NCI-H2171 treated with DMSO at 0.1 percent for 48 hours (cell line): ENCODE measurements around the gene RAB11FIP4.
A peak's percentile ranks its signal among the peaks of the same experiment; 100 is the strongest.

Experiments
- DNase-seq: peaks from one replicate; lab custom pipeline; 2025; lab: John Stamatoyannopoulos, UW

Gene RAB11FIP4

DNA sequence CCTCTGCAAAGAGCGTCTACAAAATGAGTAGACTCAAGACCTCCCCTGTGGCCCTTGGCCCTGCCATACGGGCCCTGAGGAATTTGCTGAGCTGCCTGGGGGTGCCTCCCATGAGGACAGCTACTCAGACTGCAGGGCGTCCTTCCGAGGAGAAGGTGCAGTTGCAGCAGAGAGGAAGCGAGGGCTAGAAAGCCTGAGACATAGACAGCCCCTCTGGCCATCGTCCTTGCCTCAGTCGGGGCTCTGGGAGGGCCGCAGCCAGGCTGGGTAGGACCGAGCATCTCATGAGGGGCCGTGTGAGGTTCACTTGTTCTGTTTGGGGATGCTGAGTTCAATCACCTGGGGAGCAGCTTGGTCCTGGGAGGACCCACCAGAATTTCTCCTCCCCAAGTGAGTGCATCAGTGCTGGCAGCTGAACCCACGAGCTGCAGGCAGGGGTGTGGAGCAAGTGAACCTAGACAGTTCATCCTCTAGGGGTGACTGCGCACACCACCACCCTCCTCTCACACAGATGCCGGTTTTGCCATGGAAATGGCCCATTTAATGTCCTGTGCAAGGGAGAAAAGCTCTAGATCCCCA, 20.3 kb downstream of the RAB11FIP4 start:
- no peak for DNase-seq

DNA sequence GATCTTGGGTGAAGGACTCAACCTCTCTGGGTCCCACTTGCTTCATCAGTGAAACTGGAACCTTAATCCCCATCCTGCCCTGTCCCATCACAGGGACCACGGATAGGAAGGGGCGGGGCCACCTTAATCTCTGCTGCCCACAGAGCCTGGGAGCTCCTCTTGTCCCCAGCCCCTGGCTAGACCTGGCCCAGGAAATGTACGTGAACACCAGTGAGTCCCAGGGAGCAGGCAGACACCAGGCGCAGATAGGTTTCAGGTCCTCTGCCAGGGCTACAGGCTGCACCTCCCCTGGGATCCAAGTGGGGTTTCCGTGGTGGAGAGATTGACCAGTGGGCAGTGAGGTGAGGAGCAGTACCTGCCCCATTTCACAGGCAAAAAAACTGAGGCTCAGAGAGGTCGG, 21.0 kb downstream of the RAB11FIP4 start:
- DNase-seq, result no peak

DNA sequence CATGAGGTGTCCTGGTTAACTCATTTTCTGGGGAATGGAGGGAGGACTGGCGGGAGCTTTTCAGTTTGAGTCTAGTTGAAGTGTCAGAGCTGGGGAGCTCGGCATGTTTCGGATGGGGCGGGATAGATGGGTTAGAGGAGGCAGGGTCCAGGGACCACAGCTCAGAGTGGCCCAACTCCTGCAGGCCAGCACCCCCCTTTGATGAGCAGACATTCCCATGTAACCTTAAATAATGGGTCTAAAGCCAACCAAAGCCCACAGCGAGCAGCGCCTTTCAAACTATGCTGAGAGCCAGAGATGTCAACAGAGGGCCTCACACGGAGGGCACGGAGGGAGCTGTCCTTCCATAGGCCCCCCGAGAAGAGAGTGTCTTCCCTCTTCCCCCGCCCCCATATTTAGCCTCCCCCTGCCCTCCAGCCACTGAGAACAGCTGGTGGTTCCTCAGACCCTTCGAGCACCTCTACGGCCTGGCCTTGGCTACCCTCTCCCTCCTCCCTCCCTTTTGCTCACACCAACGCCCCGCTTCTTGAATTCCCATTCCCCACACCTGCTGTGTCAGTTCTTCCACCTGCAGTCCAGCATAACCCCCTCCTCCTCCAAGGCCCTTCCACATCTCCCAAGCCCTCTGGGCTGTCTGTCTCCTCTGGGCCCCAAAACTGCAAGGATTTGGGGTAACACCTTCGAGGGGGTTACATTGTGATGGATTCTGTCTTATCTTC, 21.8 kb downstream of the RAB11FIP4 start:
- DNase-seq, result no peak

DNA sequence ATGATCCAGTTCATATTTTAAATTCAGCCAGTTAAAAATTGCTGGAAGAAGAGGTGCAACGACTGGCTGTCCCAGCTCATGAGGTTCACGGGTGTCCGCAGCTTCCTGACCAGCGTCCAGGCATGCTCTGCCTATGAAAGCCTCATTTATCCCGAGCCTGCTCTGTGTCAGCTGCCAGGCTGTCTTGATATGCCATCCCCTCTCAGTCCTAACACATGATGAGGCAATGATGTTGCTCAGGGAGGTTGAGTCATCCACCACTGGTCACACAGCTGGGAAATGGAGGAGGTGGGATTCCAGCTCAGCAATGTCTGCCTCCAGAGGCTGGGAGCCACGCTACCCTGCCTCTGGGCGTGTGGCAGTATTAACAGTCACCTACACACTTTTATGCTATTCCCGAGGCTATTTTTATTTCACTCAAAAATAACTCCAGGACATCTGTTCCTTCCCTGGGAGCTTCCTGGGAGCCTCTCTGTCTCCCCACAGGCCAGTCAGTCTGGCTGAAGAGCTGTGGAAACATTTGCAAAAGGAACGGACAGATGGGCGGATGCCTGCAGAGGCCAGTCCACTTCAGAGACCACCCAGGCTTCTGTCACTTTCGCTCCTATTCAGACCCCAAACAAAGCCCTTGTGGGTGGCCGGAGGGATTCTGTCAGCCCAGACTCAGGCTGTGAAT, 22.5 kb downstream of the RAB11FIP4 start:
- peak; percentile 21 for DNase-seq

DNA sequence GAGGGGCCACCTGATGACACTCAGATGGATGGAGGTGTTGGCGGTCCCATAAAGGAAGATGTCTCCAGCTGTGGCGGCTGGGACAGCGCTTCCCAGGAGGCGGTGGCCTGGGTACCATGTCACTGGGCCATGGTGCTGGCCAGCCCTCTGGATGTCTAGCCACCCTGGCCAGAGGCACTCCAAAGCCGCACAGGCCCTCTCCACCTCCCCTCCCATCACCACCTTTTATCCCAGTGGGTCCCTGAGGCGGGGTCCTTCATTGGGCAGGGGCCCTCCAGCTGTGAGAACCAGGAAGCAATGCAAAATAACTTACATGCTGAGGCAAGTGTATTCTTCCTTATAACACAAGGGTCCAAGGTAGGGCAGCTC, 23.1 kb downstream of the RAB11FIP4 start:
- no peak for DNase-seq

DNA sequence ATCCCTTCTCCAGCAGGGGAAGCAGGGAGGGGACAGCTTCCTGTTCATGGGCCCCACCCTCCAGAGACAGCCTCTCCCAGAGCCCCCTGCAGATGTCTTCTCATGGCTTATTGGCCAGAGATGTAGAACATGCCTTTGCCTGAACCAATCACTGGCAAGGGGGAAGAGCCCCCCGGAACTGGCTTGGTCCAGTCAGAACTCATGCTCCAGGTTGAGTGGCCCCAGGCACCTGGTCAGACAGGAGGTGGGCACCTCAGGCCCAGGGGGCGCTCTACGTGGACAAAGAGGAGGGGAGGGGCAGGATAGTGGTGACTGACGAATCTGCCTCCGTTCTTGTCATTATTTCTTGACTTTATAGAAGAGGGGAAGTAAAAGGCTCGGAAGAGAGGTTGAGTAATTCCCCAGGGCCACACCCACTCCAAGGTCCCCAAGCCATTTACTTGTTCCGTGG, 23.6 kb downstream of the RAB11FIP4 start:
- DNase-seq, result no peak

DNA sequence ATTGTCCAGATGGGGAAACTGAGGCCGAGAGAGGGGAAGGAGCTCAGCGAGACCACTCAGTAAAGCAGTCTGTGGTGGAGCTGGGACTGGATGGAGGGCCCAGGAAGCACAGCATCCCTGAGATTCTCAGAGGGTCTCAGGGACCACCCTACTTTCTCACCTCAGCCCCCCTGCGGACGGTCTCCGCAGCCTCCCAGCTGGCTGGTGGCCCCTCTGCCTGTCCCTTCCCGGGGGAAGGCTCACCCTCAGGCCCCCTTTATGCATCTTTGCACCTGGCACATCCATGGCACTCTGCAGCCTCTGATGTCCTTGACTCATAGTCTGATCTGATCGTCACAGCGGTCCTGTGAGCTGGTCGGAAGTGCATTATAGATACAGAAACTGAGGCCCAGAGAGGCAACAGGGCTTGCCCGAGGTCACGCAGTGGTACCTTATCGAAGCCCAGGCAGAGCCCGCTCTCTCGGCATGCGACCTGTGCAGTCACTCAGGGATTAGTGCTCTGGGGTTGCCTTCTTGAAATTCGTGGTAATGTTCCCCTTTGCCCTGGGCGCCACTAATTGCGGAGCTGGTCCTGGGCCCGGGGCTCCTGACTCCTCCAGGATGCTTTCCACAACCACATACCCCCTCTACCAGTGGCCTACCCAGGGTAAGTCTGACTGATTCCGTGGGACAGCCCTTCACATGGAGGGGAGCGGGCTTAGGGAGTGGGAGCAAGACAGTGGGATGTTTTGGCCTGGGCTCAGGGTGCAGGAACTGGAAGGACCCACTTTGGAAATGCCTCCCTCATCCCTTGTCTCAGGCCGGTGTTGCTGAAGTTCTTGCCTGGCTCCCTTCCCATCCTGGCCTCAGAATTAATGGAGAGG, 24.4 kb downstream of the RAB11FIP4 start:
- DNase-seq, result no peak

DNA sequence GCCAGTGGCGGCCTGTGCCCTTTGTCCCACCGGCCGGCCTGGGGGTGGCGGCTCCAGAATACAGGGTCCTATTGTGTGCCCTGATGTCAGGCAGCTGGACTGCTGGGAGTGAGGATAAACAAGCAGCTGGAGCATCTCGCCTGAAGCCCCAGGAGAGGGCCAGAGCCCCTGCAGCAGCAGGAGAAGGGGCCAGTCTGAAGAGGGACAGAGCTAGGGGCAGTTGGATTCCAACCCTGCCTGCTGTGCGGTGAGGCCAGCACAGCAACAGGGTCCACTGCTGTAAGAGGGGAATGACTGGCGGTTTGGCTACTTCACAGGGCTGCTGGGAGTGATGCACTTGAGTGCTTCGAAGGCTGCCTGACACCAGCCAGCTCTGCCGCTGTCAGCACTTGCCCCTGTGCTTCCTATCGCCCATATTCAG, 25.0 kb downstream of the RAB11FIP4 start:
- no peak for DNase-seq

DNA sequence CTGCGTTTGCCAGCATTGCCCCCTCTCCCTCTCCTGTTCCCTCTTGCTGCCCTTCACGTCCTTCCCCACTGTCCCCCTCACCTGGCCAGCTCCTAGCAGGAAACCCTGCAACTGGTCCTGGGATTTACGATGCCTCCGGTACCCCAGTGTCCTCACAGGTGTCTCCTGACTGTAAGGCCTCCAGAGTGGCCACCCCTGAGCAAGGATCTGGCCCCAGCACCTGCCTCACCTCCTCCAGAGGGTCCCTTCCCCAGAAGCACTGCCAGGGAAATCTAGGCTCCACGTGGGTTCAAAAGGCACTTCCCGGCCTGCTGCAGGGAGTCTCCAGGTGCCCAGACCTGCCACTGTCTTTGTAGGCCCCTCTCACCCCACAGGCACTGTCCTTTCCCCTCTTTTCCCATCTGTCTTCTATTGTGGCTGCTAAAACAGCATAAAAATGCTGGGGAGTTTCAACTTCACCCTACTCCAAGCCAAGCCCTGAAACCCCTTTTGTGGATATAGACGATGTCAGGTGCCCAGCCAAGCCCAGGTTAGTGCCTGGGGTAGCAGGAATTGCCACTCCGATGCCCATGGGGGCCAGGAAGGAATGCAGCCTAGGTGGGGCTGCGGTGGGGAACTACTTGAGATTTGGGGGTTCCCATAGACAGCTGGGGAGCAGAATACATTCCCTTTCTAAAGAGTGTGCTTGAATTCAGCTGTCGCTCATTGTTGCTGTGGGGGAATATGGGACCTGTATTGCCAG, 25.7 kb downstream of the RAB11FIP4 start:
- DNase-seq, result no peak

DNA sequence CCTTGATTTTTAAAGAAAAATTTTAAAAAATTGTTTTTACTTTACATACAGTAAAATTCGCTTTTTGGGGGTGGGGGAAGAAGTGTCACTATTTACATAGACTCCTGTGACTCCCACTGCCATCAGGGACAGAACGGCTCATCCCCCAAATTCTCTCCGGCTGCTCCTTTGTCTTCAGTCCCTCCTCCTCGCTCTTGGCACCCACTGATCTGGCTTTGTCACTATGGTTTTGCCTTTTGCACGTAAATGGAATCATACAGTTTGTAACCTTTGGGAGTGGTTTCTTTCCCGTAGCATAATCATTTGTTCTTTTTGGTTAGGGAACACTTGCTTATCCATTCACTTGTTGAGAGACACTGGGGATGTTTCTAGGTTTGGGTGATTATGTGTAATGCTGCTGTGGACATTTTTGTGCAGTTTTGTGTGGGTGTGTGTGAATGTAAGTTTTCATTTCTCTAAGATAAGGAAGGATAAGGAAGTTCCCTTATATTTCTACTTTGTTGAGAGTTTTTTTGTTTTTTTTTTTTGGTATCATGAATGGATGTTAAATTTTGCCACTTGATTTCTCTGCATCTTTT, 27.4 kb downstream of the RAB11FIP4 start:
- DNase-seq, result no peak

DNA sequence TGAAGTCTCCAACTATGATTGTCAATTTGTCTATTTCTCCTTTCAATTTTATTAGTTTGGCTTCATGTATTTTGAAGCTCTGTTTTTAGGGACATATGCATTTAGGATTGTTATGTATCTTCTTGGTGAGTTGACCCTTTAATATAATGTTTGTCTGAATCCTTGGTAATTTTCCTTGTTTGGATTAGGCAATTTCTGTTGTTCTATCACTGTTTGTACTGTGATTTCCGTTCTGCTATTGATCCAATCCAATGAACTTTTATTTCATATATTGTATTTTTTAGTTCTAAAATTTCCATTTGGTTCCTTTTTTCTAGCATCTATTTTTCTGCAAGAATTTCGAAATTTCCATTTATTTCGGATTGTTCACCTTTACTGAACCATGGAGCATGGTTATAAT, 31.0 kb downstream of the RAB11FIP4 start:
- DNase-seq, result no peak

DNA sequence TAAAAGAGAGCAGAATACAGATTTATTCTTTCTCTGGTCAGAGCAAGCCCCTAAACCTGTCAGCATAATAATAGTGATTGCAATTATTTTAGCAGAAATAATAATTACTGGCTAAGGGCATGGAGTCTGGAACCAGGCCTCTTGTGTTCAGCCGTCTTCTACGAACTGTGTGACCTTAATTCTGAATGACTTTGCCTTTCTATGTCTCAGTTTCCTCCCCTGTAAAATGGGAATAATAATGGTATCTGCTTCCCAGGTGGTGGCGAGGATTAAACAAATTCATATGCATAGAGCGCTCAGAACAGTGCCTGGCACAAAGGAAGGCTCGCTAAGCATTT, 33.4 kb downstream of the RAB11FIP4 start:
- no peak for DNase-seq

DNA sequence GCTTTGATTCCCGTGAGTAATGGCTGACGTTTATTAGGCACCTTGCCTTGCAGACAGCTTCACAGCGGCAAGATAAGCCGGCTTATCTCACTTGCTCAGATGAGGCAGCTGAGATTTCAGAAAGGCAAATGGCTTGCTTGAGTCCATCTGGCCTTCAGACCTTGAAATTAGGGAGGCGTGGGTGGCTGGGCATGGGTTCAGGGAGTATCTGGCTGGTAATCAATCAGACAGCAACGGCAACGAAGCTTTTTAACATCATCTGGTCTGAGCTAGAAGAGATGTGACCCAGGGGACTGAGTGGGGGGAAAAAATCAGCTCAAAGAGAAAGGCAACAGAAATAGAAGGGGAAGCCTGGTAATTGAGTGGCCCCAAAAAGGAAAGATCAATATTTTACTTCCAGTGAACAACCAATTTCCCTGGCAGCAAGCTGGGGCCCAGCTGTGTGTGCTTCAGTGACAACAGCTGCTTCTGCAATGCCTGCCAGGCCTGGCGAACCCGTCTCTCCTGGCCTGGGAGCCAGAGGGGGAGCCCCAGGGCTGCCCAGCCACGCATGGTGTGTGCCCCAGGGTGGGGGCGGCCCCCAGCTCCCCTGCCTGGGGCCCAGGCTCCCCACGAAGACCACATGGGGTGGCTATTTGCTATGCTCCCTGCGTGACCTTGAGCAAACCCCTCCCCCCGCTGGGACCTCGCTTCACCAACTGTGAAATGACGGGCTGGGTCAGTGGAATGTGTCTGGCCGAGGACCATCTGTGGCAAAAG, 34.0 kb downstream of the RAB11FIP4 start:
- DNase-seq, result peak; percentile 71

DNA sequence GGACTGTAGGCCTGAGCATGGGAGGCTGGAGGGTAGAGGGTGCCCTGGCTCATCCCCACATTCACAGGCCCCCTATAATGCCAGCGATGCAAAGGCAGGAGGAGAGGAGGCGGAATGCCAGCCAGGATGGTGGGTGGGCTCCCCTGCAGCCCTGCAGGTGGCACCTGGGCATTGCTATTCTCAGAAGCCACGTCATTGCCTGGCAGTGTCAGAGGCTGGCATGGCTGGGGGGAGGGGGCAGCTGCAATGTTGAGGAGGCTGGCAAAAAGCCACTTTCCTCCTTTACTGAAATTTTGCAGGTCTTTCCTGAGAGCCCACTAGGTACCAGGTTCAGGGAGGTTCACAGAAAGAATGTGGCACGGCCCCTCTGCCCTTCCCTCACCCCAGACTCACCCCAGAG, 36.2 kb downstream of the RAB11FIP4 start:
- no peak for DNase-seq

DNA sequence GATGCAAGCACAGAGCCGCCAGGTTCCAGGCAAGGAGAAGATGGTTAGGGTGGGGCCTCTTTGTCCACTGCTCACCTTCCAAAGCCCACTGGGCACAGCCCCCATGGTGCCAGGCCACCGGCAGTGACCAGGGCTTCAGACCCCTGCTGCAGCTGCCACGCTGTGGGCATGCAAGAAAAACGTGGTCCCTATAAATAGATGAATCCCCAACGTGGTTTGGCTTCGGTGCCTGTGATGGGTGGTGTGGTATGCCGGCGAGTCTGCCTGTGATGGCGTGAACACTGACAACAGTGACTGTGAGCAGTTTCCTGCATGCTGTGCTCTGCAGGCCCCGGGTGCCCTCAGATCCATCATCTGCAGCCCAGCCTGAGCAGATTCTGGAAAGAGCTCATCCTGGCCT, 36.6 kb downstream of the RAB11FIP4 start:
- DNase-seq, result no peak

DNA sequence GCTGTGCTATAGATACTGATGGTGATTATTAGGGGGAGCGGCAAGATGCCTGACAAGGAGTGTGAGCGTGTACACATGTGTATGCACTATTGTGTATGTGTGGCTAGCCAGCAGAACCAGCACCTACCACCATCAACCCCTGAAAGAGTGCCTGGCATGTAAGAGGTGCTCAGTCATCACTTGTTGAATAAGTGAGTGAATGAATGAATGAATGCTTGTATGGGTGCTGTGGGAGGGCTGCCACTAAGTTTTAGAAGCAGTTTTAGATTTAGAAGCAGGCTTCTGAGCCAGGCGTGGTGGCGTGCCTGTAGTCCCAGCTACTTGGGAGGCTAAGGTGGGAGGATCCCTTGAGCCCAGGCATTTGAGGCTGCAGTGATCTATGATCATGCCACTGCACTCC, 37.0 kb downstream of the RAB11FIP4 start:
- DNase-seq, result no peak

DNA sequence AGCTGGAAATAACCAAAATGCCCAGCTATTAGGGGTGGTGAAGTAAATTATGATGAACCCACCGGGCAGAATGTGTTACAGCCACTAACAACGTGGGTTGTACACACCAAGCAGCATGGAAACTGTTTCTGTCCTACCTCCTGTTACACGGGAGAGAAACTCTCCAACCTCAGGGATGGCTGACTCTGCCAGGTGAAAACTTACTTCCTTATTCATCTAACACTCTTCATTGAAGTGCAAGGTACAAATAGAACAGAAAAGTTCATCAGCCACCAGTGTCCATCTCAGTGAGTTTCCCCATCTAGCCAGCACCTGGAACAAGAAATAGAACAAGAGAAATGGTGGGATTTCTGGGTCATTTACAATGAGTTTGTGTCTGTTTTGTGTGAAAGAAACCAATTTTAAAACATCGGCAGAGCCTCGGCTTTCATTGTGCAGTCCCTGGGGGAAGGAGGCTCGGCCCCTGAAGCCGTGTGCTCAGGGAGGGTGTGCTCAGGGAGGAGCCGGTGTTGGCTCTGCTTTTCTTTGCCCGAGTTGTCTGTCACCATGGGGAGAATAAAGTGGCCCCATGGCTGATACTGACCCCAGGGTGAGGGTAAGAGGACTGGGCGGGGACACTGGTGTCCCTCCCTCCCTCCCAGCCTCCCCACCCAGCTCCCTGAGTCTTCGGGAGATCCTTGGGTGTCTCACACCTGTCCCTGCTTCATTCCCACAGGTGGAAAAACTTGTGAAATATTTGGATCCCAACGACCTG, 39.8 kb downstream of the RAB11FIP4 start:
- DNase-seq, result no peak

DNA sequence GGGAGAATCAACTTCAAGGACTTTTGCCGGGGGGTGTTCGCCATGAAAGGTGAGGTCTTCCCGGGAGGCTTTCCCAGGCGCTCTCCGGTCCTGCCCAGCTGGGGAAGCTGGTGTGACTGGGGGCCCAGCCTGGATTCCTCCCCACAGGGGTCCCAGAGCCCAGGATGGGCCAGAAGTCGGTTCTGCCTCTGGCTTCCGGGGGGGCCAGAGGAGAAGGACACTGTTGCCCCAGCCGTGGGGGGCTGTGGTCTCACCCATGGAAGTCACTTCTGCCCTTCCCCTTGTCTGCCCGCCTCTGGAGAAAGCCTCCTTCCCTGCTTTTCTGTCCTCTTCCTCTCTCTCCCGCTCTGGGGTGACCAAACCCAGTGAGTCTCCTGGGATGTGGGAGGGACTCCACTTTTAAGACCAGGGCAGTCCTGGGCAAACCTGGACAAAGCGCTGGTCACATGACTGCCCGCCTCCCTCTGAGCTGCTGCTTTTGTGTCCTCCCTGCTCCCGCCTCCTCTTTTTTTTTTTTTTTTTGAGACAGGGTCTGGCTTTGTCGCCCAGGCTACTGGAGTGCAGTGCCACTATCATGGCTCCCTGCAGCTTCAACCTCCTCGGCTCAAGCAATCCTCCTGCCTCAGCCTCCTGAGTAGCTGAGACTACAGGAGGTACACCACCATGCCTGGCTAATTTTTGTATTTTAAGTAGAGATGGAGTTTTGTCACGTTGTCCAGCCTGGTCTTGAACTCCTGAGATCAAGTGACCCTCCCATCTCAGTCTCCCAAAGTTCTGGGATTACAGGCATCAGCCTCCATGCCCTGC, 40.6 kb downstream of the RAB11FIP4 start:
- no peak for DNase-seq

DNA sequence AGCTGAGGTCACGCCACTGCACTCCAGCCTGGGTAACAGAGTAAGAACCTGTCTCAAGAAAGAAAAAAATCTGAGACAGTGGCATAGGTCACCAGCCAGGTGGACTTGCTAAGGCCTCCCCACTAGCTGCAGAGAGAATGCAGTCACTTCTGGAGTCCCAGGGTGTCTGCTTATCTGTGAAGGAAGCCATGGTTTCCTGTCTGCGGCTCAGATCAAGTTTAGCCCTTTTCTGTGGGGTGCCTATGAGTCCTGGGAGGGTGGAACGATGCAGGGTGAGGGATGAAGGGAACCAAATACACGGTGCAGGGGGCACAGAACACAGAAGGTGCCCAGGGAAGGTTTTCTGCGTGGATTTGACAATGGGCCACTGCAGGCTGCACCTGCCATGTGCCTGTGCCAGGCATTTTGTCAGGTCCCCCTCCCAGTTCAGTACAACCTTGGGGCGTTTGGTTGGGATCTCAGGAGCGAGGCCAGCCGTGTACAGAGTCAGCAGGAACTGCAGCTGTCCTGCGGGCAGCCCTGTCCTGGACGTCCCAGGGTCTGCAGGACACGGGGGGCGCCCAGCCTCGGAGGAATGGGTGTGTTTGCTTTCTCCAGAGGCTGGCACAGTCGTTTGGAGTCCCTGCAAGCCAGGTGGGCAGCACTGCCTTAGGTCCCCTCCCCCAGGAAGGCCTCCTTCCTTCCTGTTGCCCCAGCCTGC, 41.8 kb downstream of the RAB11FIP4 start:
- no peak for DNase-seq
